Measurements from ENCODE around the gene CCDC149.

- TF ChIP-seq MAX (IDR thresholded peaks at IDR 0.05) (no peak), CTCF (IDR thresholded peaks at IDR 0.05; ENCODE audit: low read depth, low read length, missing input control) (no peak), GABPA (IDR thresholded peaks at IDR 0.05 in 1 of 2, conservative IDR thresholded peaks at IDR 0.05 in 1 of 2) (no peak), RAD21 (IDR thresholded peaks at IDR 0.05) (no peak), REST (IDR thresholded peaks at IDR 0.05) (no peak), YY1 (IDR thresholded peaks at IDR 0.05) (no peak), ZBTB33 (IDR thresholded peaks at IDR 0.05) (no peak), SP1 (IDR thresholded peaks at IDR 0.05) (no peak), TAF1 (conservative IDR thresholded peaks at IDR 0.05) (no peak), FOXA1 (IDR thresholded peaks at IDR 0.05) (no peak), EGR1 (IDR thresholded peaks at IDR 0.05; ENCODE audit: low read depth in 2 of 2) (no peak), ATF3 (IDR thresholded peaks at IDR 0.05) (no peak), RXRA (IDR thresholded peaks at IDR 0.05) (no peak)
These were observed 22.9 kb downstream of the CCDC149 start for GRCh38 chr4:24889991-24890390.

Data from liver (tissue), 3 donors.